ENCODE data around the gene CNN1.

Gene CNN1

DNA sequence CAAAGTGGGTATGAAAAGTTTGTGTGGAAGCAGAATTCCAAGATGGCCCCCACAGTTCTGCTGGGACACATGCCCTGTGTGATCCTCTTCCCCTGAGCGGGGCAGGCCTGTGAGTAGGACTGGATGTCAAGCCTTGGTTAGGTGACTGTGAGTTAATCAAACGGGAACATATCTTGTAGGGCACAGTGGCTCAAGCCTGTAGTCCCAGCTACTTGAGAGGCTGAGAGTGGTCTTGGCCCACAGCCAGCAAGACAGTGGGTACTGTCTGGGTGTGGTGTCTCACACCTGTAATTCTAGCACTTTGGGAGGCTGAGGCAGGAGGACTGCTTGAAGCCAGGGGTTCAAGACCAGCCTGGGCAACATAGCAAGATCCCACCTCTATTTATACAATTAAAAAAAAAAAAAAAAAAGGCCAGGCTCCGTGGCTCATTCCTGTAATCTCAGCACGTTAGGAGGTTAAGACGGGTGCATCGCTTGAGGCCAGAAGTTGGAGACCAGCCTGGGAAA lies 39.4 kb upstream of the CNN1 start:
- no peak overlapping the region for H3K4me3 ChIP-seq (ENCODE audit: low read depth, low read length)
- no peak for DNase-seq (ENCODE audit: low read depth)
- TF ChIP-seq, protein P1, sequence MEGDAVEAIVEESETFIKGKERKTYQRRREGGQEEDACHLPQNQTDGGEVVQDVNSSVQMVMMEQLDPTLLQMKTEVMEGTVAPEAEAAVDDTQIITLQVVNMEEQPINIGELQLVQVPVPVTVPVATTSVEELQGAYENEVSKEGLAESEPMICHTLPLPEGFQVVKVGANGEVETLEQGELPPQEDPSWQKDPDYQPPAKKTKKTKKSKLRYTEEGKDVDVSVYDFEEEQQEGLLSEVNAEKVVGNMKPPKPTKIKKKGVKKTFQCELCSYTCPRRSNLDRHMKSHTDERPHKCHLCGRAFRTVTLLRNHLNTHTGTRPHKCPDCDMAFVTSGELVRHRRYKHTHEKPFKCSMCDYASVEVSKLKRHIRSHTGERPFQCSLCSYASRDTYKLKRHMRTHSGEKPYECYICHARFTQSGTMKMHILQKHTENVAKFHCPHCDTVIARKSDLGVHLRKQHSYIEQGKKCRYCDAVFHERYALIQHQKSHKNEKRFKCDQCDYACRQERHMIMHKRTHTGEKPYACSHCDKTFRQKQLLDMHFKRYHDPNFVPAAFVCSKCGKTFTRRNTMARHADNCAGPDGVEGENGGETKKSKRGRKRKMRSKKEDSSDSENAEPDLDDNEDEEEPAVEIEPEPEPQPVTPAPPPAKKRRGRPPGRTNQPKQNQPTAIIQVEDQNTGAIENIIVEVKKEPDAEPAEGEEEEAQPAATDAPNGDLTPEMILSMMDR (IDR thresholded peaks at IDR 0.05; ENCODE audit: low read depth, low read length, missing control alignments), result no peak

DNA sequence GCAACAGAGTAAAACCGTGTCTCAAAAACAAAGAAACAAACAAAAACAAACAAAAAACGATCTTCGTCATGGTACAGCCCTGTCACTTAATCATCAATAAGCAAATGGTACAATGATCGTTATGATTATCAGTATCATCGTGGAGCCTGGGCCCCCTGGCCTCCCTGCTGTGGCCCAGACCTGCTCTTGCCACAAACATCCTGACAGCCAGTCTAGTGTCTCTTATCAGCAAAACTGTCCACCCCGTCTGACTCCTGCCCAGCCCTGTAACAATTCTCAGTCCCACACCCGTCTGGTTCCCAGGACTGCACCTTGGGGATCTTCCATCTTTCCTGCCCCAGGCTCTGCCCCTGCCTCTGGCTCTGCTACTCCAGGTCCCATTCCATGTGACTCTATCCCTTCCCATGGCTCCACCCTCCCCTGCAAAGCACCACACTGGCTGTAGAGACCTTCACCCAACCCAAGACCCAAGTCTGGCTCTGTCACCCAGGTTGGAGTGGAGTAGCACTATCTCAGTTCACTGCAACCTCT lies 38.7 kb upstream of the CNN1 start:
- no peak for DNase-seq (ENCODE audit: low read depth)
- no peak overlapping the region for H3K4me3 ChIP-seq (ENCODE audit: low read depth, low read length)
- TF ChIP-seq, protein P1 (IDR thresholded peaks at IDR 0.05; ENCODE audit: low read depth, low read length, missing control alignments), result no peak

DNA sequence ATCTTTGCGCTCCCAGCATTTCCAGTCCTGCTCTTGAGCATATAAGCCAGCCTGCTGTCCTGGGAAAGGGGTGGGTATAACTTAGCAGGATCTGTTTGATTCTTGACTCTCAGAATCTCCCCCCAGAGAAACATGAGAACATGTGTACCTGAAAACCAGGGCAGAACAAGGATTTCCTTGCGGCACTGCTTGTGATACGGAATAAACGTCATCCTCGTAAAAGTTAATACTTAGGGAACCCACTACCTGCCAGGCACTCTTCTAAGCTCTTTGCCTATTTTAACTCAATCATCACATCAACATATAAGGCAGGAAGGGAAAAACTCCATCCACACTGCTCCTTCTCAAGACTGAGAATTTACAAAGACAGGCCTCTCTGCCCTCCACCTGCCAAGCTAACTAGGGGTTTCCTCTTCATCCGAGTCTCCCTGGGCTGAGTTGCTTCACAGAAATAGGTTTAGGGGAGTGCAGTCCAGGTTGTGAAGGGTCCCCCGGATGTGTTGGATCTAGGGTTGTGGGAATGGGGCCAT lies 34.1 kb upstream of the CNN1 start:
- TF ChIP-seq, protein P1 (IDR thresholded peaks at IDR 0.05; ENCODE audit: low read depth, low read length, missing control alignments), result no peak
- H3K4me3 ChIP-seq (ENCODE audit: low read depth, low read length), result peak overlapping the region; percentile 82
- no peak for DNase-seq (ENCODE audit: low read depth)

GRCh38 chr19:11505032-11505503 lies 33.6 kb upstream of the CNN1 start:
- H3K4me3 ChIP-seq (ENCODE audit: low read depth, low read length), result peak overlapping the region; percentile 82
- TF ChIP-seq, protein P1 (IDR thresholded peaks at IDR 0.05; ENCODE audit: low read depth, low read length, missing control alignments), result no peak
- DNase-seq (ENCODE audit: low read depth), result peak; percentile 89

GRCh38 chr19:11505504-11506100 lies 33.0 kb upstream of the CNN1 start, which contains the start of gene ZNF653:
TSS of gene ZNF653 (minus strand) at chr19:11505839. CDS start at chr19:11505786, 53 bp downstream.
- peak; percentile 87 for DNase-seq (ENCODE audit: low read depth)
- peak within 1 kb of the TSS; percentile 82 for H3K4me3 ChIP-seq (ENCODE audit: low read depth, low read length)
- TF ChIP-seq, protein P1 (IDR thresholded peaks at IDR 0.05; ENCODE audit: low read depth, low read length, missing control alignments), result no peak

- TF ChIP-seq, protein P1 (IDR thresholded peaks at IDR 0.05; ENCODE audit: low read depth, low read length, missing control alignments), result no peak
- peak overlapping the region; percentile 82 for H3K4me3 ChIP-seq (ENCODE audit: low read depth, low read length)
- DNase-seq (ENCODE audit: low read depth), result no peak
Observed at GRCh38 chr19:11506101-11506555, 32.5 kb upstream of the CNN1 start.
